Neural cell (in vitro differentiated cells): ENCODE measurements around the gene TMTC1. TPM values are rescaled to one million over a fixed set of nuclear protein-coding genes. Genes with fewer than 3 reads are reported as not detected.

Source experiments
- H2AFZ ChIP-seq: fragments of 200-600, 300-800 bp; sonication (generic), shearing (Covaris generic); 2 replicates; pipeline ENCODE4 v1.6.0; 2014; ENCODE audit warnings: low read depth, mild to moderate bottlenecking, antibody characterized with exemption, low read length, moderate library complexity
- H3F3A ChIP-seq: fragments of 200-600 bp; shearing (Covaris generic); 2 replicates; pipeline ENCODE4 v1.6.1; 2016; ENCODE audit warnings: mild to moderate bottlenecking, moderate library complexity, mixed read lengths, antibody characterized with exemption, low read length; ENCODE audit not compliant: insufficient read depth, poor library complexity, severe bottlenecking
- H3K27ac ChIP-seq: fragments of 200-600, 300-800 bp; sonication (generic), shearing (Covaris generic); 2 replicates; pipeline ENCODE4 v1.5.1; 2014; ENCODE audit warnings: mild to moderate bottlenecking, low read length, moderate library complexity
- H3K27me3 ChIP-seq: fragments of 300-800, 200-600 bp; sonication (generic), shearing (Covaris generic); 2 replicates; pipeline ENCODE4 v1.6.0; 2014; ENCODE audit warnings: mild to moderate bottlenecking, low read depth, low read length, moderate library complexity; ENCODE audit not compliant: insufficient read depth
- H3K36me3 ChIP-seq: fragments of 300-800, 200-600 bp; sonication (generic), shearing (Covaris generic); 2 replicates; pipeline ENCODE4 v1.5.1; 2014; ENCODE audit warnings: mild to moderate bottlenecking, antibody characterized with exemption, low read length, moderate library complexity; ENCODE audit not compliant: insufficient read depth
- H3K4me2 ChIP-seq: fragments of 300-800, 200-600 bp; sonication (generic), shearing (Covaris generic); 2 replicates; pipeline ENCODE4 v1.6.0; 2014; ENCODE audit warnings: mild to moderate bottlenecking, low read length
- H3K4me3 ChIP-seq: fragments of 300-800, 200-600 bp; sonication (generic), shearing (Covaris generic); 2 replicates; pipeline ENCODE4 v1.5.1; 2014; ENCODE audit warnings: mild to moderate bottlenecking, low read length, moderate library complexity
- H3K79me2 ChIP-seq: fragments of 200-600 bp; shearing (Covaris generic); replicated peaks from 2 replicates; pipeline ENCODE4 v1.6.0; 2014; ENCODE audit warnings: mild to moderate bottlenecking, low read length, moderate library complexity; ENCODE audit not compliant: insufficient read depth
- H3K9ac ChIP-seq: fragments of 300-800, 200-600 bp; sonication (generic), shearing (Covaris generic); 2 replicates; pipeline ENCODE4 v1.6.1; 2016; ENCODE audit warnings: mild to moderate bottlenecking, low read length, mixed read lengths
- H3K9me2 ChIP-seq: fragments of 200-600 bp; shearing (Covaris generic); 2 replicates; pipeline ENCODE4 v1.6.1; 2016; ENCODE audit warnings: mild to moderate bottlenecking, low read length, mixed read lengths; ENCODE audit not compliant: insufficient read depth
- H3K9me3 ChIP-seq: fragments of 200-600, 300-800 bp; sonication (generic), shearing (Covaris generic); 2 replicates; pipeline ENCODE4 v1.6.1; 2016; ENCODE audit warnings: mild to moderate bottlenecking, mixed run types, low read length, moderate library complexity, mixed read lengths
- H4K20me1 ChIP-seq: fragments of 200-600 bp; shearing (Covaris generic); 2 replicates; pipeline ENCODE4 v1.6.1; 2016; ENCODE audit warnings: mild to moderate bottlenecking, mixed run types; ENCODE audit not compliant: insufficient read depth
- EP300 ChIP-seq: fragments of 450-650 bp; conservative IDR thresholded peaks from 2 replicates; pipeline ENCODE4 v1.6.1; 2014; ENCODE audit warnings: antibody characterized with exemption, mild to moderate bottlenecking, moderate library complexity; ENCODE audit not compliant: poor library complexity, severe bottlenecking
- EZH2 ChIP-seq: fragments of 200-600, 300-800 bp; shearing (Covaris generic), sonication (generic); IDR thresholded peaks from 2 replicates; pipeline ENCODE4 v1.6.1; 2014; ENCODE audit warnings: antibody characterized with exemption, low read length, borderline replicate concordance, mild to moderate bottlenecking; ENCODE audit not compliant: insufficient read depth, poor library complexity, severe bottlenecking
- MXI1 ChIP-seq: fragments of 450-650 bp; conservative IDR thresholded peaks from 2 replicates; pipeline ENCODE4 v1.6.1; 2014; ENCODE audit warnings: antibody characterized with exemption, mild to moderate bottlenecking; ENCODE audit not compliant: poor library complexity, severe bottlenecking
- POLR2AphosphoS5 ChIP-seq: IDR thresholded peaks from 2 replicates; pipeline ENCODE4 v1.6.1; 2012
- RAD21 ChIP-seq: fragments of 450-650 bp; conservative IDR thresholded peaks from 2 replicates; pipeline ENCODE4 v1.6.1; 2014; ENCODE audit warnings: antibody characterized with exemption, mild to moderate bottlenecking, moderate library complexity
- REST ChIP-seq: IDR thresholded peaks from 2 replicates; pipeline ENCODE4 v1.6.1; 2012; ENCODE audit warnings: borderline replicate concordance
- SMC3 ChIP-seq: fragments of 450-650 bp; conservative IDR thresholded peaks from 2 replicates; pipeline ENCODE4 v1.6.1; 2014; ENCODE audit warnings: antibody characterized with exemption, mild to moderate bottlenecking, moderate library complexity; ENCODE audit not compliant: poor library complexity
- TAF1 ChIP-seq: IDR thresholded peaks from 2 replicates; pipeline ENCODE4 v1.6.1; 2012; ENCODE audit warnings: low read depth
- polyA plus RNA-seq: library from polyadenylated mRNA; depleted of rRNA; stranded (reverse); fragments of >200 nt; gene quantifications from 2 replicates; pipeline ENCODE4 v1.2.3, GENCODE V29; 2014
- TF ChIP-seq, protein P1 (sequence below): fragments of 450-650 bp; IDR thresholded peaks from 2 replicates; pipeline ENCODE4 v1.5.1; 2014; ENCODE audit warnings: antibody characterized with exemption, mild to moderate bottlenecking, moderate library complexity; ENCODE audit not compliant: poor library complexity, severe bottlenecking

Gene TMTC1
- polyA plus RNA-seq, 1 donor from 2014 or later, result 10.0 TPM

DNA sequence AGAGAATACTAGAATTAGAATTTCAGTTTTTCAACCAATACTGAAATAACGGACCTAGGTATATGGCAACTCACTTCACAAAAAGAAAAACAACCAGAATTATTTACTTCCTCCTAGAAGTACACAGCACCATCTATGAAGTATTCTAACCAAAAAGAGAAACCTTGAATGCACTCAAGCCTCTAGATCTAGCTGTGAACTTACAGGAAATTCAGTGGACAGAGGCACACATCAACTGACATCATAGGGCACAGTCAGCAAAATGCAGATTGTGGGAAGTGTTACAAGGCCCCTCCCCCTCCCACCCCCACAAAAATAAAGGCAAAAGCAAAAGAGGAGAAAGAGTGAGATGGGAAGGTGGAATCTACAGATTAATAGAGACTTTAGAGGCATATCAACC is 102.4 kb downstream of the TMTC1 start:
- Histone ChIP-seq H3F3A (no peaks in the 10 kb centered on the region), H3K4me2 (no peak overlapping the region), H3K4me3 (no peak overlapping the region), H3K36me3 (no peaks in the 10 kb centered on the region), H3K79me2 (no peaks in the 10 kb centered on the region), H4K20me1 (no peaks in the 10 kb centered on the region), H3K27ac (no peak overlapping the region), H3K27me3 (no peaks in the 10 kb centered on the region), H2AFZ (no peak overlapping the region), H3K9me2 (no peaks in the 10 kb centered on the region), H3K9ac (no peak overlapping the region), H3K9me3 (no peaks in the 10 kb centered on the region)
- no peak for TF ChIP-seq REST
- TF ChIP-seq EP300, result no peak
- TF ChIP-seq POLR2AphosphoS5, result no peak
- no peak for TF ChIP-seq EZH2
- no peak for TF ChIP-seq RAD21
- TF ChIP-seq, protein P1, sequence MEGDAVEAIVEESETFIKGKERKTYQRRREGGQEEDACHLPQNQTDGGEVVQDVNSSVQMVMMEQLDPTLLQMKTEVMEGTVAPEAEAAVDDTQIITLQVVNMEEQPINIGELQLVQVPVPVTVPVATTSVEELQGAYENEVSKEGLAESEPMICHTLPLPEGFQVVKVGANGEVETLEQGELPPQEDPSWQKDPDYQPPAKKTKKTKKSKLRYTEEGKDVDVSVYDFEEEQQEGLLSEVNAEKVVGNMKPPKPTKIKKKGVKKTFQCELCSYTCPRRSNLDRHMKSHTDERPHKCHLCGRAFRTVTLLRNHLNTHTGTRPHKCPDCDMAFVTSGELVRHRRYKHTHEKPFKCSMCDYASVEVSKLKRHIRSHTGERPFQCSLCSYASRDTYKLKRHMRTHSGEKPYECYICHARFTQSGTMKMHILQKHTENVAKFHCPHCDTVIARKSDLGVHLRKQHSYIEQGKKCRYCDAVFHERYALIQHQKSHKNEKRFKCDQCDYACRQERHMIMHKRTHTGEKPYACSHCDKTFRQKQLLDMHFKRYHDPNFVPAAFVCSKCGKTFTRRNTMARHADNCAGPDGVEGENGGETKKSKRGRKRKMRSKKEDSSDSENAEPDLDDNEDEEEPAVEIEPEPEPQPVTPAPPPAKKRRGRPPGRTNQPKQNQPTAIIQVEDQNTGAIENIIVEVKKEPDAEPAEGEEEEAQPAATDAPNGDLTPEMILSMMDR, result no peak
- no peak for TF ChIP-seq TAF1
- no peak for TF ChIP-seq SMC3
- no peak for TF ChIP-seq MXI1

GRCh38 chr12:29676676-29677075 is 107.1 kb downstream of the TMTC1 start:
- Histone ChIP-seq H3K79me2 (no peaks in the 10 kb centered on the region), H3K36me3 (no peaks in the 10 kb centered on the region), H3K9ac (no peak overlapping the region), H3K4me3 (no peak overlapping the region), H3K27ac (no peak overlapping the region), H2AFZ (no peak overlapping the region), H3K9me2 (no peaks in the 10 kb centered on the region), H3K4me2 (no peak overlapping the region), H3K9me3 (no peaks in the 10 kb centered on the region), H4K20me1 (no peaks in the 10 kb centered on the region), H3K27me3 (no peaks in the 10 kb centered on the region), H3F3A (no peaks in the 10 kb centered on the region)
- no peak for TF ChIP-seq POLR2AphosphoS5
- TF ChIP-seq, protein P1, result no peak
- TF ChIP-seq SMC3, result no peak
- TF ChIP-seq MXI1, result no peak
- no peak for TF ChIP-seq EP300
- no peak for TF ChIP-seq TAF1
- no peak for TF ChIP-seq REST
- no peak for TF ChIP-seq EZH2
- TF ChIP-seq RAD21, result no peak
